Peyer's patch (tissue), 4 donors: ENCODE measurements around the gene CLDN4. TPM values are rescaled to one million over a fixed set of nuclear protein-coding genes. Genes with fewer than 3 reads are reported as not detected.
"Not testable (repeated sequence)": the region's sequence is repeated elsewhere in the genome, so short reads cannot be mapped to it uniquely, and the experiment has no call there.

Experiments
- DNase-seq, 3 donors: peaks; one replicate each; pipeline ENCODE4 v3.0.0-alpha.2; 2017 to 2019
- H3K27ac ChIP-seq, 4 donors: fragments of 200-600 bp; sonication (generic); one replicate each; pipeline ENCODE4 v1.5.1; 2016 to 2019
- H3K27me3 ChIP-seq, 2 donors: fragments of 200-600 bp; sonication (generic); one replicate each; pipeline ENCODE4 v1.5.1; 2019
- H3K36me3 ChIP-seq, 3 donors: fragments of 200-600 bp; sonication (generic); one replicate each; pipeline ENCODE4 v1.5.1; 2016 to 2019
- H3K4me1 ChIP-seq, 4 donors: fragments of 200-600 bp; sonication (generic); one replicate each; pipeline ENCODE4 v1.5.1; 2016 to 2019
- H3K4me3 ChIP-seq, 4 donors: fragments of 200-600 bp; sonication (generic); 1 replicate in 3 of 4; 2 replicates in 1 of 4; pipeline ENCODE4 v1.5.1; 2016 to 2019; ENCODE audit warnings: mild to moderate bottlenecking in 1 of 4
- H3K9me3 ChIP-seq, 4 donors: fragments of 200-600 bp; sonication (generic); one replicate each; pipeline ENCODE4 v1.5.1; 2016 to 2019; ENCODE audit warnings: mild to moderate bottlenecking in 1 of 4
- POLR2A ChIP-seq, 2 donors: fragments of 450-650 bp; IDR thresholded peaks; one replicate each; pipeline ENCODE4 v1.5.1; 2017; ENCODE audit warnings: antibody characterized with exemption in 2 of 2, mild to moderate bottlenecking in 2 of 2, moderate library complexity in 2 of 2
- total RNA-seq, 4 donors: library from RNA; depleted of rRNA; stranded (reverse); fragments of >200 nt; gene quantifications; one replicate each; pipeline ENCODE4 v1.1.0, GENCODE V29; 2016
- TF ChIP-seq, protein P1 (sequence below), 6 experiments: fragments of 450-650 bp in 4 of 6; fragments of 200-600 bp in 2 of 6; sonication (generic) in 1 of 6; IDR thresholded peaks; one replicate each; pipeline ENCODE4 v1.5.1; 2017 to 2019; ENCODE audit warnings: antibody characterized with exemption in 6 of 6, mild to moderate bottlenecking in 3 of 6, moderate library complexity in 1 of 6

The CLDN4 gene
- total RNA-seq, 4 donors from 2014 or later: 83.3 to 551 (median 450) TPM

DNA sequence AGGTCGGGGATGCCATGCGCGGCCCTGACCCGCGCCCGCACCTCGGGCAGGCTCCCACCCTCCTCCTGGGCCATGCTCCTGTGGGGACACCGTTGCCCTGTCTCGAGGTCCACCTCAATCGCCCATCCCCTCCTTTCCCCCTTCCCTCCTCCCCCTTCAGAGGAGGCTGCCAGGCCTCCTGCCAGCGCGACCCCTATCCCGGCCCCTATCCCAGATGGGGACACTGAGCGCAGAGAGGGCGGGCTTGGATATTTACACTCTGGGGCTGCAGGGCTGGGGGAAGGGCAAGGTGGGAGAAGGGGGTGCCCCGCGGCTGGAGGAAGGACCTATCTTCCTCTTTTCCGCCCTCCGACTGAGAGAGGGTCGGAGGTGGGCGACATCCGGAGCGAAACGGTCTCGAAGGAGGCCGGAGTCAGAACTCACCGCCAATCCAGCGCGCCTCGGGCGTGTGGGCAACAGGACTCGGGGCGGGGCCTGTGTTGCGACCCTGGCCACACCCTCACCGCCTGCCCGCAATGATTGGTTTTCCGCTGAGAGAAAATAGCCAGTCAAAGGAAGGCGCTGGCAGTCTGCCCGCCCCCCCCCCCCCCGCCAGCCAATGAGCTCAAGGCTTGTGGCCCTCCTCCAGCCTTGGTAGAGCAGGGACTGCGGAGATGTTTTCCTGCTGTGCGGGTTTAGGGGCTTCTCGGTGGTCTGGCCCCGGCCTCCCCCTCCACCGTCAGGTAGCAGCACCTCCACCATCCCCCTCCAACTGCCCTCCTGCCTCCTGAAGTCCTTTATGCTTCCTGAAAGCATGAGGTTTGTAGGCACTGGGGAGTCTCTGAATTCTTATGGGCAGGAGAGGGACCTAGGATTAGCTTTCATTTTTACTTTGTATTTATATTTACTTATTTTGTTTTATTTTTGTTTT is 11.5 kb downstream of the CLDN4 start, which contains the start of gene METTL27:
TSS of gene METTL27 (minus strand) at position 450 of the 910 bp plus-strand sequence. CDS start at position 74, 376 bp downstream.
- H3K36me3 ChIP-seq: no peaks in the 10 kb centered on the region
- DNase-seq: peak; percentile 92 to 97 (median 97)
- TF ChIP-seq, protein P1, sequence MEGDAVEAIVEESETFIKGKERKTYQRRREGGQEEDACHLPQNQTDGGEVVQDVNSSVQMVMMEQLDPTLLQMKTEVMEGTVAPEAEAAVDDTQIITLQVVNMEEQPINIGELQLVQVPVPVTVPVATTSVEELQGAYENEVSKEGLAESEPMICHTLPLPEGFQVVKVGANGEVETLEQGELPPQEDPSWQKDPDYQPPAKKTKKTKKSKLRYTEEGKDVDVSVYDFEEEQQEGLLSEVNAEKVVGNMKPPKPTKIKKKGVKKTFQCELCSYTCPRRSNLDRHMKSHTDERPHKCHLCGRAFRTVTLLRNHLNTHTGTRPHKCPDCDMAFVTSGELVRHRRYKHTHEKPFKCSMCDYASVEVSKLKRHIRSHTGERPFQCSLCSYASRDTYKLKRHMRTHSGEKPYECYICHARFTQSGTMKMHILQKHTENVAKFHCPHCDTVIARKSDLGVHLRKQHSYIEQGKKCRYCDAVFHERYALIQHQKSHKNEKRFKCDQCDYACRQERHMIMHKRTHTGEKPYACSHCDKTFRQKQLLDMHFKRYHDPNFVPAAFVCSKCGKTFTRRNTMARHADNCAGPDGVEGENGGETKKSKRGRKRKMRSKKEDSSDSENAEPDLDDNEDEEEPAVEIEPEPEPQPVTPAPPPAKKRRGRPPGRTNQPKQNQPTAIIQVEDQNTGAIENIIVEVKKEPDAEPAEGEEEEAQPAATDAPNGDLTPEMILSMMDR (IDR thresholded peaks at IDR 0.05): no peak
- TF ChIP-seq POLR2A (IDR thresholded peaks at IDR 0.05): peak; percentile 61 to 89
- peak within 1 kb of the TSS; percentile 61 to 85 (median 68) for H3K27ac ChIP-seq
- peaks cover 0 to 15% (median 4%) of the 10 kb centered on the region in 4 donors for H3K4me1 ChIP-seq
- no peaks in the 10 kb centered on the region for H3K27me3 ChIP-seq
- no peaks in the 10 kb centered on the region for H3K9me3 ChIP-seq
- H3K4me3 ChIP-seq: peak within 1 kb of the TSS; percentile 45 to 73 (median 56)

DNA sequence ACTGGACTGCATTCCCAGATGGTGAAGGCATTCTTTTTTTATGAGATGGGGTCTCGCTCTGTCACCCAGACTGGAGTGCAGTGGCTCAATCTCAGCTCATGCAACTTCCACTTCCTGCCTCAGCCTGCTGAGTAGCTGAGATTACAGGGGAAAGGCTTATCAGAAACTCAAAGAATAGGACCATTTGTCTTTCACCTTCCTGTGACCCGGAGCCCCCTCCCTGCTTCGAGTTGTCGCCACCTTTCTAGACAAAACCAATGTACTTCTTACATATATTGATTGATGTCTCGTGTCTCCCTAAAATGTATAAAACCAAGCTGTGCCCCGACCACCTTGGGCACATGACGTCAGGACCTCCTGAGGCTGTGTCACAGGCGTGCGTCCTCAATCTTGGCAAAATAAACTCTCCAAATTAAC is 13.3 kb downstream of the CLDN4 start:
- Histone ChIP-seq H3K9me3 (no peaks in the 10 kb centered on the region), H3K27me3 (no peaks in the 10 kb centered on the region), H3K36me3 (no peaks in the 10 kb centered on the region), H3K27ac (no peak overlapping the region), H3K4me1 (peaks cover 0 to 19% (median 4%) of the 10 kb centered on the region in 4 donors), H3K4me3 (no peak overlapping the region)
- TF ChIP-seq, protein P1 (IDR thresholded peaks at IDR 0.05): no peak
- TF ChIP-seq POLR2A (IDR thresholded peaks at IDR 0.05): no peak
- no peak for DNase-seq

DNA sequence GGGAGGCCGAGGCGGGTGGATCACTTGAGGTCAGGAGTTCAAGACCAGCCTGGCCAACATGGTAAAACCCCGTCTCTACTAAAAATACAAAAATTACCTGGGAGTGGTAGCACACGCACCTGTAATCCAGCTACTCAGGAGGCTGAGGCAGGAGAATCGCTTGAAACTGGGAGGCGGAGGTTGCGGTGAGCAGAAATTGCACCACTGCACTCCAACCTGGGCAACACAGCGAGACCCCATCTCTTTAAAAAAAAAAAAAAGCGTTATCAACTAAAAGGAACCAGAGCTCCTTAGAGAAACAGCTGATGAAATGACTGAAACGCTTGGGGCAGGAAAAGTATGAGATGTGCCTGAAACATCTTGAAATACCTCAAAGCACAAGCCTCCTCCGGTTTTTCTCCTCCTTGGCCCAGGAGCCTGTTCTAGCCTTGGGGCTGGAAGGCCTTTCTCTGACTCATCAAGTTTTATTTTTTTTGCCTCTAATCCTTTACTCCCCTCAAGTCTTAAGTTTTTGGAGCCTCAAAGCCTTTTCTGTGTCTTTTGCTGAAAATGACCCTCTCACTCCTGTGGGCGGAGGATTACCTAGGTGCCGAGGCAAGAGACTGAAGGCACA is 14.2 kb downstream of the CLDN4 start:
- Histone ChIP-seq H3K27me3 (no peaks in the 10 kb centered on the region), H3K4me1 (peaks cover 0 to 27% (median 4%) of the 10 kb centered on the region in 4 donors), H3K4me3 (no peak overlapping the region), H3K36me3 (no peaks in the 10 kb centered on the region), H3K27ac (no peak overlapping the region), H3K9me3 (no peaks in the 10 kb centered on the region)
- DNase-seq: no peak
- TF ChIP-seq POLR2A (IDR thresholded peaks at IDR 0.05): no peak
- TF ChIP-seq, protein P1 (IDR thresholded peaks at IDR 0.05): no peak

DNA sequence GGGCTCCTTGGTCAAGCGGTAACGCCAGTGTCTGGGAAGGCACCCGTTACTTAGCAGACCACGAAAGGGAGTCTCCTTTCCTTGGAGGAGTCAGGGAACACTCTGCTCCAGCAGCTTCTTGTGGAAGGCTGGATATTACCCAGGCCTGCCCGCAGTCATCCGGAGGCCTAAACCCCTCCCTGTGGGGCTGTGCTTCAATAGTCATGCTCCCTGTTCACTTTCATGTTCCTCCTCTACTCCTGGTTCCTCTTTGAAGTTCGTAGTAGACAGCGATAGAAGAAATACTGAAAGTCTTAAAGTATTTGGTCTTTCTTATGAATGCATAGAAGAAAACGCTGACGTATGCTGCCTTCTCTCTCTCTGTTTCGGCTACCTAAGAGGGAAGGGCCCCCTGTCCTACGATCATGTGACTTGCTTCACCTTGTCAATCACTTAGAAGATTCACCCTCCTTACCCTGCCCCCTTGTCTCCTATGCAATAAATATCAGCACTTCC is 15.0 kb downstream of the CLDN4 start:
- Histone ChIP-seq H3K4me1 (peaks cover 0 to 33% (median 4%) of the 10 kb centered on the region in 4 donors), H3K27ac (peak overlapping the region in 1 of 4 donors; percentile 18)
- H3K4me3 ChIP-seq, H3K9me3 ChIP-seq, H3K27me3 ChIP-seq, H3K36me3 ChIP-seq, DNase-seq: not testable (repeated sequence)

DNA sequence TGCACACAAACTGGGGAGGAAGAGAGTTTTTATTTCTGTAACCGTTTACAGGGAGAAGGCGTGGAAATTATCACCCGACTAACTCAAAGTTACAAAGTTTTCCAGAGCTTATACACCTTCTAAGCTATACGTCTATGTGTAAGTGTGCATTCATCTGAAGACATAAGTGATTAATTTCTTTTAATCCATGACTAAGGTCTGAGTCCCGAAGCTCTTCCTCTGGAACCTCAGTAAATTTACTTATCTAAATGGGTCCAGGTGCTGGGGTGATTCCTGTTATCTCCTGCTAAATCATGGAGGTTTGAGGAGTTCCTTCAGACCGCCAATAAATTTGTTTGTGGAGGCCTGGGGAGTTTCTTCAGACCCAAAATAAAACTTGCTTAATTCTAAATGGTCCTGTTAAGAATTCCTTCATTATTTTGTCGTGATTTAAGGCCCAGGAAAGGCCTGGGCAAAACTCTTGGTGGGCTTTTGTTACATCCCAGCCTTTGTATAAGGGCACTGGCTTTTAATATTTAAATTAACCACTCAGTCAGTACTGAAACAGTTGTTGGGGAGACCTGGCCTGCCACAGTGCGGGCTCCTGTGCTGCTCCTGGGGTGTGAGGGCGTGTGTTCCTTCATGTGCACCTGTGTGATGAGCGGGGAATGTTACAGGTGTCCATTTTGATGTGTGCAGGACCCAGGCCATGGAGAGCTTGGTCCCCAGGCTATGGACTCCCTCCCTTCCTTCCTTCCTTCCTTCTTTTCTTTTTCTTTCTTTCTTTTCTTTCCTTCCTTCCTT is 17.3 kb downstream of the CLDN4 start:
- no peaks in the 10 kb centered on the region for H3K27me3 ChIP-seq
- DNase-seq: no peak
- no peaks in the 10 kb centered on the region for H3K36me3 ChIP-seq
- H3K4me3 ChIP-seq: no peak overlapping the region
- no peak overlapping the region for H3K27ac ChIP-seq
- H3K9me3 ChIP-seq: no peaks in the 10 kb centered on the region
- TF ChIP-seq POLR2A (IDR thresholded peaks at IDR 0.05): no peak
- H3K4me1 ChIP-seq: peaks cover 0 to 34% (median 0%) of the 10 kb centered on the region in 4 donors

DNA sequence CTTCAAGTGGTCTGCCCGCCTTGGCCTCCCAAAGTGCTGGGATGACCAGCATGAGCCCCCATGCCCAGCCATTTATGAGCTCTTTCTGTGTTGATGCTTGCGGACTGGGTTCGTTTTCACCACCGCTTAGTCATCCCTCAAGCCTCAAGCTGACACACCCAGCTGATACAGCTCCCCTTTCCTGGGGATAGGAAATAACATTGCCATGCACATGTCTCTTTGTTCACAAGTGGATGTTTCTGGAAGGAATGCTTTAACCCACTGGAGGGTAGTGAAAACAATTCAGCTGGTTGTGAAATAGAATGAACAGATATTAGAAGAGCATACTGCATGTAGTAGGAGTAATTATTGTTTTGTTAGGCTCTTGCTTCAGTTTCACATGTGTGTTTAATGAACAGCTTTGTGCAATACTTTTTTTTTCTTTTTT is 20.0 kb downstream of the CLDN4 start:
- TF ChIP-seq, protein P1 (IDR thresholded peaks at IDR 0.05): no peak
- peak in 1 of 2 donors; percentile 15 for TF ChIP-seq POLR2A (IDR thresholded peaks at IDR 0.05)
- Histone ChIP-seq H3K27me3 (no peaks in the 10 kb centered on the region), H3K9me3 (no peaks in the 10 kb centered on the region), H3K4me3 (no peak overlapping the region), H3K4me1 (peaks cover 0 to 34% (median 0%) of the 10 kb centered on the region in 4 donors), H3K36me3 (no peaks in the 10 kb centered on the region), H3K27ac (peak overlapping the region in 3 of 4 donors; percentile 46 to 81 (median 72))
- peak in 1 of 3 donors; percentile 77 for DNase-seq
